HG03095 (cell line): ENCODE results near the gene SLC14A1.
"Not testable (repeated sequence)": the region's sequence is repeated elsewhere in the genome, so short reads cannot be mapped to it uniquely, and the experiment has no call there.

ENCODE experiments used
- ATAC-seq: cut with Tn5 transposase; IDR thresholded peaks from one replicate; pipeline ENCODE4 v1.9.1; 2021; ENCODE audit warnings: moderate library complexity; ENCODE audit not compliant: unreplicated experiment

Gene SLC14A1

DNA sequence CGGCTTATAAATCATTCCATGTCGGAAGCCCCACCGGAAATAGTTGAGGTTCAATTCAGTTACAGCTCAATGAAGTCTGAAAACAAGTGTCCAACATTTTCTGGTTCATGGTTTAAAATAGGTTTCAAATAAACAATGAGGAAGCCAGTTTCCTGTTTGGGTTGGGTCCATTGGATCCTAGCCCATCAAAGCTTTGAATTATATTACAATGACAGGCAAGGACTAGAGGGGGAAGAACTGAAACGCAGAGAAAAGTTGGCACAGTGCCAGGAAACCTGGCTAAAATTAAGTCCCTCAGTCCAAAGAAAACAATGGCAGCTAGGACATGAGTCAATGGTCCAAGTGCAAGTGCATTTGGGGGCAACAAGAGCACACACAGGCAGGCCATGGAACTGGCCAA lies 32.0 kb downstream of the SLC14A1 start:
- ATAC-seq, result no peak

DNA sequence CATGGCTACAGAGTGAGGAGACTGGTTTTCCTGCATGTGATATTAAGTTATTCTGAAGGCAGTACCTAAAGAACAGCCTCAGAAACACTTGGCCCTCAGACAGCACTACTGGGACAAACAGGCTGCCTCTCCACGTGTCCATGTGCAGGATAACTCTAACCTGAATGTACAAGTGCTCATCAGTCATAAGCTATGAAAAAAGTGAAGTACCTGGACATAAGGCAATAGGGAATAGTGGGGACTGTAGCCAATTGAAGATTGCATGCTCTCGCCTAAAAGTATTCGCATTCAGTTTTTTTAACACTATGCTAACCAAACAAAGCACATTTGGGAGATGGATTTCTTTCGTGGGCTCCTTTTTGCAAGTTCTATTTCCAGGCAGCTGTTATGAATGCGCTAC lies 33.0 kb downstream of the SLC14A1 start:
- no peak for ATAC-seq

DNA sequence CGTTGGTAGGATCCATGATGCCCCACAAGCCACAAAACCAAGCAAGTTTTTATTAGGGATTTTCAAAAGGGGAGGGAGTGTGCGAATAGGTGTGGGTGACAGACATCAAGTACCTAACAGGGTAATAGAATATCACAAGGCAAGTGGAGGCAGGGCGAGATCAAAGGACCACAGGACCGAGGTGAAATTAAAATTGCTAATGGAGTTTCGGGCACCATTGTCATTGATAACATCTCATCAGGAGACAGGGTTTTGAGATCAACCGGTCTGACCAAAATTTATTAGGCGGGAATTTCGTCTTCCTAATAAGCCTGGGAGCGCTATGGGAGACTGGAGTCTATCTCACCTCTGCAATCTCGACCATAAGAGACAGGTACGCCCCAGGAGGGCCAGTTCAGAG lies 33.7 kb downstream of the SLC14A1 start:
- not testable (repeated sequence) for ATAC-seq

DNA sequence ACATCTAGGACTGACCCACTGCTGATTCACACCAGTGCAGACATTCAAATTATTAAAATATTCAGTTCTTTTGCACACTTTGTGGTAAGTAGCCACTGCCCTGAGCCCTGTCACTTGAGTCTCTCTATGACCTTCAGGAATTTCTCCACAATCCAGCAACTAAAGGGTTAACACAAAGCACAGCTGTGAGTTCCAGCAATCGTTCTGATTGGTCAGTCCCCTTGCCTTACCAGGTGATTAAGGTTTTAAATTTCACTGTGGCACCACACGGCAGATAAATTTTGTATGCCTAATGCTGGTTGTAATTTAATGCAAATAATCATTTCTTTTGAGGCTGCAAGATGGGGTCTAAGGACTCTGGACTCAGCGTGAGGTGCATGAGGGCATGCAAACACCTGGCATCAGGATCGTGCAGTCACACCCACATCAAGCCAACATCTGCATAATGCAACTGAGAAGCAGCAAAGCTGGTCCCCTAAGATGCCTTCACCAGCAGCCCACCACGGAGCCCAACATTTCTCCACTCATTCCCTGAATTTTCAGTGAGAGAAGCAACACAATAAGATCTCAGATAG lies 36.6 kb downstream of the SLC14A1 start:
- no peak for ATAC-seq

DNA sequence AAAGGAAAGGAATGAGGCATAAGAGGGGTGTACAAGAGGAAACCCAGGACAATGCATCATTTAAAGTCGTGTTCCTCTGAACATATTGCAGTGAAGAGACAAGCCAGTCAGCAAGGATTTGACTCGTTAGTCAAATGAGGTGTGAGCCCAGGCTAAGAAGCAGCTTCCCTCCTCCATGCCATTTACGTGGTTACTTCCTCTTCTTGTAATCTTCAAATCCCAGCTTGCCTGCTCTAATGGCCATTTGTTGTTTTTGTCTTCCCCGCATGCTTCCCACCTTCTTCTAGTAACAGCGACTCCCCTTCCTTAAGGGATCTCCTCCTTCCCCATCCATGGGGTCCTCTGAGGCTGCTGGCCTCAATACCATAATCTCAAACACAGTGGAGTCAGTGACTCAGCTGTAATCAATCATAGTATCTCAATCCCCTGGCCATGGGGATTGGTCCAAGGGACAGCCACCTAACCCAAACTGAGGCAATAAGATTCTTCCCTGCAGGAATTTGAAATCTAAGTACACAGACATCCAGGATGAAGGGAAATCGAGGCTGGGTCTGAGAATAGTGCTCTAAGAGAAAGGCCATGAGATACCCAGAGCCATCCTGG lies 37.6 kb downstream of the SLC14A1 start:
- no peak for ATAC-seq

DNA sequence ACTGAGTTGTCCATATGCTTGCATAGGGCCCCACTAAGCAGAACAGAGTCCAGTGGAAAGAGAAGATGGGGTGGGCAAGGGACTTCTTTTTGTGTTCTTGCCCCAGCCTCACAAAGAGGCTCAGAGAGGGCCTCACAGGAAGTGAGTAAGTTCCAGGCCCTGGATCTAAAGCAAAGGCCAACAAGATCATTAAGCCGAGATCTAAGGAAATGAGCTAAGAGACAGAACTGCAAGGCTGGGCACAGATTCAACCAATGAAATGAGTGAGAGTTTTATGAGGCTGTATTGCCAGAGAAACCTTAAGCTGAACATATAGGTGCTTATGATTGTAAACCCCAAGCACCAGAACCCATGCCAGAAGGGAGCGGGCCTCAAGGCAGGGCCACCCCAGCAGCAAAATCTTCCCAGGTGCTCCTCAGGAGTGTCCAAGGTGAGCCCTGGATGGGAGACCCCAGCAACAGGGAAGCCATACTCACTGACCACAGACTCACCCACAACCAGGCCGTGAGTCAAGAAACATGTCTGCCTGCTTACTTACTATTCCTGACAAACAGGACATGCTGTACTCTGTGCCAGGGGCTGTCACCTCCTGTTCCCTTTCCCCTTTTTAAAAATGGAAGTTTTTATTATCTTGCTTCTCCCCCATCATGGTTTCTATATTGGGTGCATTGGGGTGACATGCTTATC lies 40.2 kb downstream of the SLC14A1 start:
- ATAC-seq, result no peak

DNA sequence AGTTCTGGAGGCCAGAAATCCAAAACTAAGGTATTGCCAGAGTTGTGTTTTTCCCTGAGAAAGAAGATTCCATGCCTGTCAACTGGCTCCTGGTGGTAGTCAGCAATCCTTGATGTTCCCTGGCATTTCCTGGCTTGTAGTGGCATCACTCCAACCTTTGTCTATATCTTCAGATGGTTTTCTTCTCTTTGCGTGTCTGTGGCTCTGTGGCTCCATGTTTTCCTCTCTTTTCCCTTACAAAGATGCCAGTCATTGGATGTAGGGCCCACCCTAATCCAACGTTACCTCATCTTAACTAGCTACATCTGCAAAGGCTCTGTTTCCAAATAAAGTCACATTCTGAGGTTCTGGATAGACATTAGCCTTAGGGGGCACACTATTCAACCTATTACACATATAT lies 41.8 kb downstream of the SLC14A1 start:
- no peak for ATAC-seq

DNA sequence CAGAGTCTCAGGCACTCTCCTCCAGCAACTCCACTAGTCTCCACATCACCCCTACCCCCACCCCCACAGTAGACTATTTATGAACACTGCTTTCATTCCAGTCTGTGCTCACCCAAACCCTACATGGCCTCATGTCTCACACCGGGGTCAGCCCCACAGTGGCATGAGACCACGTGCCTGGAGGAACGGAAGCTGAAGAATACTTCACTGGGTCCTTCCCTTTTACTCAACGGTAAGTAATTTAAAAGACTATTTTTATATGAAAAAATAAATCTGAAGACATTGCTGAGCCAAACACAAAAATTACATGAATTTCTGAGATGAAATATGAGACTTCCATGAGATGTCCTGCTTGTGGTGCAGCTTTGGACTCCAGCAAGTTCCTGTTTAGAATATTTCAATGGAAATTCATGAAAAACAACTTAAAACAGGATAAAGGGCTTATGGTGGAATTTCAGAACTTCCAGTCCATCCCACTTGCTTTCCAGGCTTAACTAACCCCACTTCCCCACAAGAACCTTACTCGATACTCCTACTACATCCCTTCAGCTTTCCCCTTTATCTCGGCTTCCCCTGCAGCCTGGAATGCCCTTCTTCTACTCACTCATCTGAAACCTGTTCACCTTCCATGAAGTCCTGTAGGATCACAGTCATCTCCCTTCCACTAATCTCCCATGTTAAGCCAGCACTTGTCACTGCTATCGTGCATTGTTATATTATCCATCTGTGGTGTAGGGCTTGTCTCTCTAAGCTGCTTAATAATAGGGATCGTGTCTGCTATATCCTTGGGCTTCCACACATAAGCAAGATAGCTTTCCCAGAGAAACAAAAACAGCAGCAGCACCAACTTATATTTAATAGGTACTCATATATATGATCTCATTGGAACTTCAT lies 47.9 kb downstream of the SLC14A1 start:
- ATAC-seq, result no peak

DNA sequence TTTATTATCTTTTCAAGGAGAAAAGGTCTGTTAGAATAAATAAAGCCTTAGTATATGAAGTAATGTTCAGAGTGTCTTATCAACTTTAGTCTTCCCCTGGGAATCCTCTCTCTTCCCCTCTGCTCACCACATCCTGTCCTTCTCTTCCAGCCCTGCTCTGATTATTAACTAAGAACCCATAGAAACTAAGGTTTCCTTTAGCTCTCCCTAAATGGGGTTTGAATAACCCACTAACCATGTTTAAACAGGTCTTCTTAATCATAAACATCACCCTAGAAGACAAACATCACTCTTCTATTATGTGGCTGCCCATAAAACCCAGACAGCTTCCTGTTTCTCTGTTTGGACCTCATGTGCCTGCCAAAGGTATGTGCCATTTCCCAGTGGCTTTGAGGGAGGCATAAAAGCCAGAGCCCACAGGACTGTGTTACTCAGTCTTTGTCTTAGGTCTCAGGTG lies 50.1 kb downstream of the SLC14A1 start:
- no peak for ATAC-seq

DNA sequence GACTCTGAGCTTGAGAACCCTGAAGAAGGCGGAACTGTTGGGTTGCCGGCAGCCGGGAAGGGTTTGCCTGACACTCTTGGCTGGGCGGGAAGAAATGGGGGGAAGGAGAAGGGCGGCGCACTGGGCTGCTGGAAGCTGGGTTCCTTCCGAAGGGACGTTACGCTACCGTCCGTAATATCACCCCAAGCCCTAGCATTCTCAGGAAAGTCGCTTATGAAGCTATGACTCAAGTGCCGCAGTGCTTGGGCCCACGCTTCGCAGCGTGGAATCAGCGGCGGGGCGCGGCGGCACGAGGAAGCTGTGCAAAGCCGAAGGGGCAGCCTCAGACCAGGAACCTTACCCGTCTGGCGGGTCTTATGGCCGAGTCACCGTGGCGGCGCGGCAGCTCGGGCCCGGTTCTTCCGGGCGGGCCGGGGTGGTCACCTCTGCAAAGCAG lies 51.3 kb downstream of the SLC14A1 start:
- peak; percentile 70 for ATAC-seq

DNA sequence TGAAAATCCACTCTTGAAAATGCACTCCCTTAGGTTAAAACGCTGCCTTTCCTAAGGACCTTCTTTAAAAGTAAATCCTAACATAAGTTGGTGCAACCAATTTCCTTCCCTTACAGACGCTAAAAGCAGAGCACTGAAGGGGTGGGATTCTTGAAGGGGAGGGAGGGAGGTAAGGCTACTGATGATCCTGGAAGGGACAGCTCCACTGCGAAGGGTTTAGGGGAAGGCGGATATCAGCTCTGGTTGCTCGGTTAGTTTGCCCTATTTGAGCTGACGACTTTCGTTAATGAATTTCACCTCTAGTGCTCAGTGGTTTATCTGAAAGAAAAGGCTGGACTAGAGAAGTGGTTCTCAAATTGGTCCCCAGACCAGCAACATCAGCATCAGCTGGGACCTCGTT lies 51.8 kb downstream of the SLC14A1 start:
- ATAC-seq, result no peak

DNA sequence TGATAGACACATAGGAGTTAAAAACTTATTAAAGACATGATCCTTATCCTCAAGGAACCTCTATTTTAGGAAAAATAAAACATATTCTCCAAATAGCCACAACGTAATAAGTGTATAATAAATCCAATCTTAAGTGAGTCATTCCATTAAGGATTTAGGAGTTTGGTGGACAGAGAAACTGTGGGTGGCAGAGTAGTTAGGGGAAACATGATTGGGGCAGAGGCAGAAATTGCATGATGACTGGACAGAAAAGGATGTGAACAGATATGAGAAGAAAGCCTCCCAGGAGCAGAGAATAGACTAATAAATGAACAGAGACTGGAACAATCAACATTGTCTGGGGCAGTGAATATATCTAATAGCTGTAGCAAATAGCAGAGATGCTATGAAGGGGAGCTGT lies 53.4 kb downstream of the SLC14A1 start:
- no peak for ATAC-seq

DNA sequence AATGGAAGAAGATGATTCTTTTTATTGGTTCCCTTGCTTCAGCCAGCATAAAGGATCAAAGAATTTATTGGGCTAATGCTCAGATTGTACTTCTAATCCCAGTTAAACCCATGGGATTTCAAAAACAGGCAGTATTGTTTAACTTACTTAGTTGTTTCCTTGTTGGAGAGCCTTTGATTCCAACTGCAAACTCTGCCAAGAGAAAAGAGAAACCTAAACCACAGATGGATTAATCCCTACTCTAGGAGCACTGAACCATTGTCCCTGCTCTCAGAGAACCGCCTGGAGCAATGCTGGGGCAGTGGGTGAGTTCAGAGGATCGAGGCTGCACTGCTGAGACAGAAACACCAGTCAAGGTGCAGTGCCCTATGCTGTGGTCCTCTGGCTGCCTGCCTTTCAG lies 56.6 kb downstream of the SLC14A1 start:
- no peak for ATAC-seq

DNA sequence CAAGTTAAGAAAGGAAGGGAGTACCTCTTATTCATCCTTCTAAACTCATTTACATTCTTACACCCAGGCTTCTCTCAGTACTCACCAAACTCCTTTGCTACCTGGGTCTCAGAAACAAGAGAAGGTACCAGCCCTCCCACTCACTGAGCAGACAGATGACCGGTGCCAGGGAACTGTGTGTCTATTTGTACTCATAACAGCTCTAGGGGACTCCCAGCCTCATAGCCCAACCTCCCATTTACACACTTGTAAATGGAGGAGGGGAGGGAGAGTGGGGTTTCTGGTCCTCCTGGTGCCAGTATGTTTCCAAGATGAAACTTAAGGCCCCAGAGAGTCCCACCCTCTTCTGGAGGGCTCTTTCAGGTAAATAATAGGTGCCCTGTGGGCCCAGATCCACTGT lies 58.7 kb downstream of the SLC14A1 start:
- ATAC-seq, result no peak

DNA sequence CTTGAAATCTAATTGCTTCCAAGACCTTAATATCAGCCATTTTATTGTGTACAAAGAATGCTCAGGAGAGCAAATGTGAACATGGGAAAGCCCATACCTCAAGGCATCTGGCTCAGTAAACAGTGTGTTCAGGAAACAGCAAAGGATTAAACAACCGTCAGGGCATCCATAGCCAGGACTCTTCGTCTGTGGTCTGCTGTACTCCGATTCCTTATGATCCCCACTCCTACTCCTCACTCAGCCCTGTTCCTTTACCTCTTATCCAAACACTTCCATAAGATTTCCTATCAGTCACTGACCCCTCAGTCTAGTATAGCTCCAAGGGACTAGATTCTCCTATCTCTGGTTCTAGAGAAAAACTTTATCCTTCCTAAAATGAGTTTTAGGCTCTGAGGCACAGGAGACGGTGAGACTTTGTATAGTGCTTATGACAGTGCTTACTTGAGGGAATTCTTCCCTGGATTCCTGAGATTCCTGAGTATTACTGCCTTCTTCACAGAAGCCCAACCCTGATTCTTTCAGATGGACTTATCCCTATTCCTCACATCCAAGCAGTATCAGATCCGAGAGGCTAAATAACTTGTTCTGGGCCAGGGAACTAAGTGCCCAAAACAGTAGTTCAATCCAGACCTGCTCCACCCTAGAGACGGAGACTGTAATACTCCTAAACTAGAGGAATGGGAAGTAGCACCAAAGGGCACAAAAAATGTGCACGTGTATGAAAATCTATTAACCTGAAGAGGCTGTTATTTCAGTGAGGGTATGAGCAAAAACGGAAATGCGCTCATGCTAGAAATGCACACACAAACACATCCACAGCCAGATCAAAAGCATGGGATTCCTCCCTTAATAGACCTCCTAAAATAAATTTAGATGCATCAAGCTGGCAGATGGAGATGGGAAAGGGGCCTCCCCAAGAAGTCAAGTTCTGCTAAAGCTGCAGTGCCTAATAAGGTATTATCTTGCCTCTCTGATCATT lies 59.4 kb downstream of the SLC14A1 start:
- ATAC-seq, result no peak

DNA sequence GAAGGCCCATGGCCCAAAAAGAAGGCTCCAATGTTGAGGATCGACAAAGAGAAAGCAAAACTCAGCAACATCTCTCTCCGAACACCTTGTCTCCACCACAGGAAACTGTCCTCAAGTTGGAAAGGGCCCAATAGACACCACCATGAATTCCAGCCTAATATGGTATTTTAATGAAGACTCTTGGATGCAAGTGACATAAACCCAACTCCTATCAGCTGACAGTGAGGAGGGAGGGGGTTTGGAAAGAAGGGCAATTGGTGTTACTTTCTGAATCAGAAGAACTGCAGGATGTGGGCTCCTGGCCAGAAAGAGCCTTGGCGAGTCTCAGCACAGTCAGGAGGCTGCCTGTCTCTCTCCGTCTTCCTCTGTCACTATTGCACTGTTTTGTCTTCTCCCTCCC lies 61.2 kb downstream of the SLC14A1 start:
- ATAC-seq, result no peak

DNA sequence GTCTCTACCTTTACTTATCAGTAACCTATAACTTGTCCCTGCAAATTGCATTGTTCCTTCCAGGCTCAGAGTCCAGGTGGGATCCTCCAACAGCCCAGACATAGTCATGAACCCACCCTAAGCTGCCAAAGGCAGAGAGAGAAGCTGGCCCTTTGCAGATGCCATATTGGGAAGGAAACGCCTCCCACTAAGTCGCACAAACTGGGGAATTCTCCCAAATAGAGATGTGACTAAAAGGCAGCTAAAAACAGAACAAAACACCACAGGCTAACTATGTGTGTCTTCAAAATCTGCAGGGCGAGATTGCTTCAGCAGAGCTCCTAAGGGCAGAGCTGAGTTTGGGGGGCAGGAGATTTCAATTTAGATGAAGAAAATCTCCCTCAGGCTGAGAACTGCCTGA lies 63.0 kb downstream of the SLC14A1 start:
- ATAC-seq, result no peak

DNA sequence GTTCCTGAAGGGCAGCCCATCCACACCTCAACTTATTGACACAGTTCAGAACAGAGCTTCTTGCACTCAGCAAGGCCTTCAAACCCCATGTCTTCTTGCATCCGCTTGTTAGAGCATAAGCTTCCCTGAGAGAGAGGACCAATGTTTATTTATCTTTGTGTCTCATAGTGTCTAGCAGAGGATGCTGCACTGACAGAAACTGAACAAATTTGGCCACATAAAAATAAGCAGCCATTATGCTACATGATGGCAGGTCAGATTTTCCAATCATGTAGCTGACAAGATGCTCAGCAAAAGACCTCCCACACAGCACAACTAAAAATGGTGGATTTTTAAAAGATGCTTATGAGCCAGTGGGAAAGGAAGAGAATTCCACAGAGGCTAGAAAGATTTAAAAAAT lies 63.4 kb downstream of the SLC14A1 start:
- no peak for ATAC-seq

DNA sequence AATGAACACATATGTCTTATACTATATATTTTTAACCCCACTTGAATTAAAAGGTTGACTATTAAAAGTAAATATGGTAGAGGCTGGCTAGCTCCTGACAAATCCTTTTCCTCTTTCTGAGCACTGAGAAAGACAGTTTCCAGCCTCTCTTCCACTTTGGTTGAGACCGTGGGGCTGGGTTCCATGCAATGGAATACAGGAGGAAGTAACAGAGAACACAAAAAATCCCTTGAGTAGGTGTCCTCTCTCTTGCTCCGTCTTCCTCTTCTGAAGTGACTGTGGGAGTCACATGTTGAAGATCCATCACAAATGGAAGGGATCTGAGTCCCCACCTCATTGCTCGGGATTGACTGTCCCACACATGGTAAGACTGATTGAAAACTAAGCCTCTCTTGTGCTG lies 64.9 kb downstream of the SLC14A1 start:
- no peak for ATAC-seq

DNA sequence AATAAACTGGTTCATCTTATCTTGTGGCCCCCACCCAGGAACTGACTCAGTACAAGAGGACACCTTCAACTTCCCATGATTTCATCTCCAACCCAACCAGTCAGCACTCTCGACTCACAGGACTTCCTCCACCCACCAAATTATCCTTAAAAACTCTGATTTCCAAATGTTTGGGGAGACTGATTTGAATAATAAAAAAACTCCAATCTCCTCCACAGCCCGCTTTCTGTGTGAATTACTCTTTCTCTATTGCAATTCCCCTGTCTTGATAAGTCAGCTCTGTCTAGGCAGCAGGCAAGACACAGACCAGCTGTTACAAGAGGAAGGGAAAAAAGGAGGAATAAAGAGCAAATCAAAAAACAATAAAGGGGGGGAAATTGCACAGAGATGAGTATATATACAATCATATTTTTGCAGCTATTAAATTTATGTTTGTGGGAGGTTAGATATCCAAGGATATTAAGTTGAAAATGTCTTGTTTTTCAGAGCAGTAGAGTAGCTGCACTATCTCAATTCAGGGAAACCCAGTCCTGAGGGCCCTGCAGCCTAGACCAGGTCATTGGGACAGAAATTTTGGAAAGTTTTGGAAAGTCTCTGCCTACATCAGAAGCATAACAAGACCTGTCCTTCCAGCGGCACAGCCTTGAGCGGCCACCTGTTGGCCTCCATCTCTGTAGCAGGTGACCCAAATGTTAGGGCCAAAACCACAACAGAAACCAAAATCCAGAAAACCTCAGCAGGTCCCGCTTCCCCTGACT lies 68.7 kb downstream of the SLC14A1 start:
- no peak for ATAC-seq
